Cardiac fibroblast (primary cell): Measurements from ENCODE around the gene NOTCH2NLA.
"Not testable (repeated sequence)": the region's sequence is repeated elsewhere in the genome, so short reads cannot be mapped to it uniquely, and the experiment has no call there.

Experiments used
- DNase-seq, 2 donors: peaks; one replicate each; pipeline versions ENCODE4 v3.0.0 to v3.0.0-alpha.2; 2010; ENCODE audit warnings: low read depth in 2 of 2
- H3K4me3 ChIP-seq, 2 donors: replicated peaks in 1 of 2; 1 replicate in 1 of 2; 2 replicates in 1 of 2; pipeline ENCODE4 v1.5.1; 2011; ENCODE audit warnings: low read depth in 2 of 2, low read length in 2 of 2, mild to moderate bottlenecking in 2 of 2, moderate library complexity in 1 of 2

The NOTCH2NLA gene

GRCh38 chr1:146228710-146229477 is at the start of gene NOTCH2NLA:
NOTCH2NLA (minus strand) TSS chr1:146229021; CDS start chr1:146189337, 39,684 bp downstream.
- DNase-seq = not testable (repeated sequence)
- peak within 1 kb of the TSS; percentile 54 for H3K4me3 ChIP-seq

GRCh38 chr1:146278346-146278745 is 49.5 kb upstream of the NOTCH2NLA start:
- H3K4me3 ChIP-seq, DNase-seq: not testable (repeated sequence)

- DNase-seq = not testable (repeated sequence)
Observed at GRCh38 chr1:146277087-146277486, 48.3 kb upstream of the NOTCH2NLA start.

GRCh38 chr1:146274083-146274482 is 45.3 kb upstream of the NOTCH2NLA start:
- H3K4me3 ChIP-seq, DNase-seq: not testable (repeated sequence)

More at GRCh38 chr1:146277087-146277486, 48.3 kb upstream of the NOTCH2NLA start:
- not testable (repeated sequence) for H3K4me3 ChIP-seq

GRCh38 chr1:146273194-146273593 is 44.4 kb upstream of the NOTCH2NLA start:
- DNase-seq, H3K4me3 ChIP-seq: not testable (repeated sequence)

- H3K4me3 ChIP-seq, DNase-seq: not testable (repeated sequence)
Observed at GRCh38 chr1:146272734-146273133, 43.9 kb upstream of the NOTCH2NLA start.

GRCh38 chr1:146271977-146272376 is 43.2 kb upstream of the NOTCH2NLA start:
- DNase-seq, H3K4me3 ChIP-seq: not testable (repeated sequence)

- H3K4me3 ChIP-seq, DNase-seq: not testable (repeated sequence)
Observed at GRCh38 chr1:146270129-146270528, 41.3 kb upstream of the NOTCH2NLA start.

- H3K4me3 ChIP-seq, DNase-seq: not testable (repeated sequence)
Observed at GRCh38 chr1:146266179-146266748, 37.4 kb upstream of the NOTCH2NLA start.

- not testable (repeated sequence) for H3K4me3 ChIP-seq, DNase-seq
Observed at GRCh38 chr1:146264761-146265160, 35.9 kb upstream of the NOTCH2NLA start.

- DNase-seq = not testable (repeated sequence)
Observed at GRCh38 chr1:146260006-146260730, 31.3 kb upstream of the NOTCH2NLA start.

GRCh38 chr1:146257992-146258552 is 29.3 kb upstream of the NOTCH2NLA start:
- DNase-seq, H3K4me3 ChIP-seq: not testable (repeated sequence)

More at GRCh38 chr1:146260006-146260730, 31.3 kb upstream of the NOTCH2NLA start:
- H3K4me3 ChIP-seq = not testable (repeated sequence)

GRCh38 chr1:146254569-146255197 is 25.9 kb upstream of the NOTCH2NLA start:
- not testable (repeated sequence) for H3K4me3 ChIP-seq, DNase-seq

- not testable (repeated sequence) for DNase-seq, H3K4me3 ChIP-seq
Observed at GRCh38 chr1:146253249-146253855, 24.5 kb upstream of the NOTCH2NLA start.

- not testable (repeated sequence) for DNase-seq, H3K4me3 ChIP-seq
Observed at GRCh38 chr1:146251523-146251922, 22.7 kb upstream of the NOTCH2NLA start.

- H3K4me3 ChIP-seq, DNase-seq: not testable (repeated sequence)
Observed at GRCh38 chr1:146248643-146249042, 19.8 kb upstream of the NOTCH2NLA start.

- DNase-seq, H3K4me3 ChIP-seq: not testable (repeated sequence)
Observed at GRCh38 chr1:146236626-146237025, 7.8 kb upstream of the NOTCH2NLA start.
